HG03575 (cell line): Measurements from ENCODE around the gene ZDHHC3.
"Not testable (repeated sequence)": the region's sequence is repeated elsewhere in the genome, so short reads cannot be mapped to it uniquely, and the experiment has no call there.

Experiments
- ATAC-seq: cut with Tn5 transposase; IDR thresholded peaks from one replicate; pipeline ENCODE4 v1.9.1; 2021; ENCODE audit not compliant: unreplicated experiment, insufficient number of reproducible peaks, low FRiP score; ENCODE audit errors: extremely low read depth

The ZDHHC3 gene

DNA sequence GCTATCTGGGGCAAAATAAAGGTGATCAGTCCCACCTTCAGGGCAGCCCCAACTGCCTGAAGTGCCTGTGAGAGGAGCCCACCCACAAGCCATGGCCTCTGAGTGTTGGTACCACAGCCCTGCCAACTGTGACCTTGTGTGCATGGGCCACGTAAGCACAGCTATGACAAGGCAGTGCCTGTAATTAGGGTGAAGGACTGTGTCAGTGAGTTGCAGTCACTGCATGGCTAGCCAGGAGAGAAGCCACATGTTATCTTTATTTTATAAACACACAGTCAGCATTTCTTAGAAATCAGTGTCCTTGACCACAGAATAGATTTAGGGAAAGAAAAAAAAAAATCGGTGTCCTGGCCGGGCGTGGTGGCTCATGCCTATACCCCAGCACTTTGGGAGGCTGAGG, 24.8 kb upstream of the ZDHHC3 start:
- no peak for ATAC-seq

DNA sequence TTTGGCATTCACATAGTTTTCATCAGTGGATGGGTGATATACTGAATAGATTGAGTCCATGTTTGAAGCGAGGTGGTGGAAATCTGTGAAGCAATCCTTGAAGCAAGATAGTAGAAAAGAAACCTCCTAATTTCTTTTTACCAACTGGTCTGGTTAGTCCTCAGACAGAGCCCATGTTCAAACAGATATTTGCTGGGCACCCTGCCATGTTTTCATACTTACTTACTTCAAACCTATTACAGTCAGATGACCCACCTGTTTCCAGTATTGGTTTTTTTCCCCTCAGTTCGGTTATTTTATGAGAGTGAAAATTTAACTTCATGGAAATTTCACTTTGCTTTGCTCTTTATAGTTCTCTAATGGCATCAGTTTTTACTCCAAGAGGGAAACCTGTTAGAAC, 23.8 kb upstream of the ZDHHC3 start:
- ATAC-seq = no peak

DNA sequence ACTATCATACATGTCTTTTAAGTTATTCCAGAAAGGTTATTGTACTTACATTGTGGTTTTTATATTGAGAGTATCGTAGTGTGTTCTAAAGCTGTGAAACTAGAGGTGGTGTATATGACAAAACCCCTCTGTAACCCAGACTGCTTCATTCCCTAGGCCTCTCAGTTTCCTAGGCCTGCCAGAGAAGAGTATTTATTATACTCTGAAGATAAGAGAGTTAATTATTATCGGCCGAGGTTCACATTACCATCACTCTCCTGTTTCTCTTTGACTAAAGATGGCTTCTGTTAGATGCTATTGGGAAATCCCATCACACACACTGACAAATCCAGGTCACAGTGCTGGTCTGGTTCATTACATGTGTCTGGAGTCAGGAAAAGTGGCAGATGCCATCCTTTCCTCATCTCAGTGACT, 20.6 kb upstream of the ZDHHC3 start:
- ATAC-seq = no peak

- ATAC-seq = no peak
Observed at GRCh38 chr3:44995142-44995770, 19.3 kb upstream of the ZDHHC3 start.

- ATAC-seq = no peak
Observed at GRCh38 chr3:44993471-44994205, 17.7 kb upstream of the ZDHHC3 start.

DNA sequence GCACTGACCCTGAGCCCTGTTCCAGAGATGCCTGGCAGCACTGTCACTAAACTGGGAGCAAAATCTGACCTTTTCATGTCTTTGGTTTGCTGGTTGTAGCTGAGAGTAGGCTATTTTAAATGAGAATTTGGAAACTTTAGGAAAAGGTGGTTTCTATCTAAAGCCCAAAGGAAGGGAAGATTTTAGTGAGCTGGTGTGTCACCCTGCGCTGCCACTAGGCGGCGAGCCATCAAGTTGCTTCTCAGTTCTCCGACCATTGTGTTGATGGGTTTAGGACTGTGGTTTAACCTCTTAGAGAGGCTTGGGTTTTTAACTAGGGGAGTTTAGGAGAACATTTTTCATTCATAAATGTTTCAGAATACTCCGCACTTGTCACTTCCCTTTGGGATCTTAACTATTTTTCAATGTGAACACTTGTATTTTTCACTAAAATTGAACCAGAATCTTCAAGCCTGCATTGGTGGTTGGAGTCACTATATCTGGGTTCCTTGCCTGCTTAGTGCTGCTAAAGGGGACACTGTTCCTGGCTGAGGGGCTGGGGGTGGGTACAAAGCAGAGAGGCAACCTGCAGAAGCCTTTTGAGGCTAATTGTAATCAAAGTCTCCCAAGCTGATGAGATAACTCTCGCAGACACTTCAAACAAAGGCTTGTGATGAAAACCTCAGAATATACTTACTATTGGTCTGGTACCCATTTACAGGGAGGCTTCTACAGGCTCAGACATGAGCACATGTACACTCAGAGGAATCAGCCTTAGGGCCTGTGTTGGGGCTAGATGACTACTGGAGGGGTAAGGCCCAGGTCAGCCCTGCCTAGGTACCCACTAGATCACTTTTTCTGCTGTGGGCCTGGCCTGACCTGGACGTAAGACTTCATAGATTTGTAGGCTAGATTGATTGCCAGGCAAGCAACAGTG, 16.8 kb upstream of the ZDHHC3 start:
- ATAC-seq = no peak

GRCh38 chr3:44991326-44991725, 15.4 kb upstream of the ZDHHC3 start:
- ATAC-seq = no peak

- ATAC-seq = no peak
Observed at GRCh38 chr3:44989636-44990373, 13.8 kb upstream of the ZDHHC3 start.

GRCh38 chr3:44989141-44989540, 13.2 kb upstream of the ZDHHC3 start:
- no peak for ATAC-seq

GRCh38 chr3:44988073-44988472, 12.1 kb upstream of the ZDHHC3 start:
- no peak for ATAC-seq

- no peak for ATAC-seq
Observed at GRCh38 chr3:44987332-44987731, 11.4 kb upstream of the ZDHHC3 start.

- ATAC-seq = not testable (repeated sequence)
Observed at GRCh38 chr3:44986330-44986729, 10.4 kb upstream of the ZDHHC3 start.

DNA sequence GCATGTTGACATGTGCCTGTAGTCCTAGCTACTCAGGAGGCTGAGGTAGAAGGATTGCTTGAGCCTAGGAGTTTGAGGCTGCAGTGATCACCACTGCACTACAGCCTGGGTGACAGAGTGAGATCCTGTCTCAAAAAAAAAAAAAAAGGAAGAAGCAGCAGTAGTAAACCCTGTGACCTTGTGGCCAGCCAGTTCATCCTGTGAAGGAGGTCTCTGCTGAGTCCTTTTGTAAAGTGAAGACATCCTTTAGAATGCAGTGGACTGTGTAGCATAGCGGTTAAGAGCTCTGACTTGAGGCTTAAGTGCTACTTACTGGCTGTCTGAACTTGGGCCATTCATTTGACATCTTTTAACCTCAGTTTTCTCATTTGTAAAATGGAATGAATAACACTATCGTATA, 8.4 kb upstream of the ZDHHC3 start:
- ATAC-seq = no peak

DNA sequence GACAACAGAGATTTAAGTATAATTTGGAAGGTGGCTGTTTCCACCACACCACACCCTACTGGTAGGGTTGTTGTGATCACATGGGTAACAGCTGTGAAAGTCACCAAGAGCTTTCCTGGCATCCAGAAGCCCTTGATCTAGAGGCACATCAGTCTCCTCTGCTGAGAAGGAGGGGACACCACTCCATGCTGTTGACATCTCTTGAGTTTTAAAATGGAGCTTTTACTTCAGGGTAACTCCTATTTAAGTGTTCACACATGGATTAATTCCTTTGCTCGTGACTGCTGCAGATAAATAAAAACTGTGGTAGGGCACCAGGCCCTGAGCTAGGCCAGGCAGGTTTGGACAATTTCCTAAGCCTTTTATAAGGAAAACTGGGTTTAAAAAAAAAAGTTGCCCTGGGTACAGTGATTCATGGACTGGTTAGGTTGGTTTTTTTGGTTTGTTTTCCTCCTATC, 7.5 kb upstream of the ZDHHC3 start:
- no peak for ATAC-seq

- ATAC-seq = no peak
Observed at GRCh38 chr3:44982817-44983216, 6.8 kb upstream of the ZDHHC3 start.

DNA sequence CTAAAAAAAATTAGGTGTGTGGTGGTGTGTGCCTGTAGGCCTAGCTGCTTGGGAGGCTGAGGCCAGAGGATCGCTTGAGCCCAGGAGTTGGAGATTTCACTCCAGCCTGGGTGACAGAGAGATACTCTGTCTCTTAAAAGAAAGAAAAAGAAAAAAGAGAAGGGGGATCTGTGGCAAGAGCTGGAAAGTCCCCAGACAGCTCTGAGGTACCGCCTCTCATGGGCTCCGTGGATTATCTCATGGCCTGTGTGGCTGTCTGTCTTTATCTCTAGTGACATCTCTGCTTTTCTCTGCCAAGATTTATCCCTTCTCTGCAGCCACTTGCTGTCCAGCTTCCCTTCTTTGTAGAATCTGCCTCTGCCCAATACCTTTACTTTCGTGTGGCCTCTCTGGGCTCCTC, 5.8 kb upstream of the ZDHHC3 start:
- no peak for ATAC-seq

- no peak for ATAC-seq
Observed at GRCh38 chr3:44981220-44981619, 5.2 kb upstream of the ZDHHC3 start.

DNA sequence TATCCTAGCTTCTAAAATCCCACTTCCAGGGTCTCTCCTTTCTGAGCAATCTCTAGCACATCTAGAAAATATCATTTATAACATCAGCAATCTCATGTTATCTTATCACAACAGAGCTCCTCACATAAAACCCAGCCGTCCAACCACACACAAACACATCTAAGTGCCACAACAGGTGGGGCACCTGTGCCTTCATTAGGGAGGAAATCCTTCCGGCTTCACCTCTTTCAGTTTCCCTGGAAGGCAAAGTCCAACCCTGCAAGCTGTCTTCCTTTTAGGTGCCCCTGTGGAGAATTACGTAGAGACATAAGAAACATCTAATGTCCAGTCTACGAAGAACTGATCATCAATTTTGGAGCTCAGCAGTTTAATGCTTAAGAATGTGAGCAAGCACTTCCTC, 1.6 kb downstream of the ZDHHC3 start:
- no peak for ATAC-seq

DNA sequence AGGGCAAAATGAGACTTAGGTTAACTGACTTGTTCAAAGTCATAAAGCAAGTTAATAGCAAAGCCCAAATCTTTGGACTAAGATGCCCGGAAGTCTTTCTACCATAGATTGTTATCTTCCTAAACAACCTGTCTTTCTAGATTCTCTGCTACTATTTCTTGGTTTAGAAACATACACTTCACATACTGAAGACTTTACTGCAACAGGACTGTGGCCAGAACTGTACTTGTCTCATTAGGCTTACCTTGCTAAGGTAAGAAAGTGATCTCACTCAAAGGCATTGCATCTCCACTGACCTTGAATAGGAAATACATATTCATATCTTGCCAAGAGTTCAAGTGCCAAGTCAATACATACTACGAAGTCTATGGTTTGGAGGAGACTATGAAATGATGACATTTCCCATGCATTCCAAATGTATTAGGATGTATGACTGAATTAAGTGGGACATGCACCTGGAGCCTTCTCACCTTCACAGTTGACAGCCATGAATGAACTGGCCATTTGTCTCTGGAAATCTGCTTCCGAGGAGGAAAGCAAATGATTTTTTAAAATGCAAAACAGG, 5.0 kb downstream of the ZDHHC3 start:
- ATAC-seq = no peak
